ENCODE measurements around the gene DAPK1.

The DAPK1 gene

GRCh38 chr9:87620731-87621322, 123.2 kb downstream of the DAPK1 start:
- no peak overlapping the region for H3K4me3 ChIP-seq (ENCODE audit: low read depth, low read length)
- DNase-seq (ENCODE audit: low read depth): no peak

DNA sequence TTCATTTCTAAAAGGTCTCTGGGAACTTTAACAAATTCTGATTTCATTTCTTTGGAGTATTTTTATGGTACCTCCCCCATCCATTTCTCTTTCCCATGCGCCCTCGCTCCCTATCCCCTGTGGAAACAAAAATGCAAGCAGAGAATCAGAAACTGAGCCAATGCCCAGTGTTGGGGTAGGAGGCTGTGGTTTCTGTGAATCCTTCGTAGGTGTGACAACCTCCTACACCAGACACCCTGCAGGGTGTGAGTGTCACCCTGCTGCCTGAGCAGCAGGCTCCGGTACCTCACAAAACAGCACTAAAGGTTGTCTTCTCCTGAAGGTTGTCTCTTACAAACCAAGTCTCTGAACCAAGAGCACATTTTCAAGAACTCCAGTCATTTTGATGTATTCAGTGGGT, 124.4 kb downstream of the DAPK1 start:
- H3K4me3 ChIP-seq (ENCODE audit: low read depth, low read length): no peak overlapping the region
- DNase-seq (ENCODE audit: low read depth): no peak

- peak; percentile 21 for DNase-seq (ENCODE audit: low read depth)
- no peak overlapping the region for H3K4me3 ChIP-seq (ENCODE audit: low read depth, low read length)
Observed at GRCh38 chr9:87622923-87623322, 125.3 kb downstream of the DAPK1 start.

GRCh38 chr9:87628346-87628745, 130.7 kb downstream of the DAPK1 start:
- H3K4me3 ChIP-seq (ENCODE audit: low read depth, low read length): no peak overlapping the region
- no peak for DNase-seq (ENCODE audit: low read depth)

GRCh38 chr9:87629104-87629503, 131.4 kb downstream of the DAPK1 start:
- DNase-seq (ENCODE audit: low read depth): no peak
- H3K4me3 ChIP-seq (ENCODE audit: low read depth, low read length): no peak overlapping the region

GRCh38 chr9:87630266-87630665, 132.6 kb downstream of the DAPK1 start:
- H3K4me3 ChIP-seq (ENCODE audit: low read depth, low read length): no peak overlapping the region
- DNase-seq (ENCODE audit: low read depth): no peak

DNA sequence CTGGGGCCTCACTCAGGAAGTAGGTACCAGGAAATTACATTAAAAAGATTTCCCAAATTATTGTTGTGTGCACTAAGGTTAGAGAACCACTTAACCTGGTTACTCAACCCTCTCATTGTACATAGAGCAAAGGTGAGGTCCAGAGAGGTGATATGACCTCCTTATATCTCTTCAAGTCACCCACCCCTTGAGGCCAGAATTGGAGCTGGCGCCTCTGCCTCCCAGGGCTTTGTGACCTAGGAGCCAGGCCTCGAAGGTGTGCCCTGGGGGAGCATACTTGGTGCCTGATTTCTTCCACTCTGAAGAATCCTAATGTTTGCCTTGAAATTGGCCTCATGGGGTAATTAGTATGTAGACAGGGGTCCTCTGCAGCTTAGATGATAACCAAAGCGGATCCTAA, 133.2 kb downstream of the DAPK1 start:
- no peak for DNase-seq (ENCODE audit: low read depth)
- no peak overlapping the region for H3K4me3 ChIP-seq (ENCODE audit: low read depth, low read length)

- no peak for DNase-seq (ENCODE audit: low read depth)
- H3K4me3 ChIP-seq (ENCODE audit: low read depth, low read length): no peak overlapping the region
Observed at GRCh38 chr9:87635656-87636501, 138.2 kb downstream of the DAPK1 start.

DNA sequence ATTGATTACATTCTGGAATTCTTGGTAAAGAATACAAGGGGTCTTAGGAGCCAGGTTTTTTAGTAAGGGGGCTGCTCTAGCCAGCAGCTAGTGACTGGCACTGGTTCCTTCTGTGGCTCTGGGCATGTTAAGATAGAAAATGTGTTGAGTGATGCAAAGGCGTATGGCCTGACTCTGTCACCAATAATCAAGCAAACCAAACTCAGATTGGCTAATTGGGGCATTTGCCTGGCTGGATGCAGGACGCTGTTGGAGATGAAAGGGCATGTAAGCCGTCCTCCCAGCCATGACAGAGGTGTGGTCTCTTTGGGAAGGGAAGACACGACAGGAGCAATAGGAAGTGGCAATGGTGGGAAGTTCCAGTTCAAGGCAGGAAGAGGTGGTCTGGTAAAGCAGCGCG, 140.6 kb downstream of the DAPK1 start:
- no peak overlapping the region for H3K4me3 ChIP-seq (ENCODE audit: low read depth, low read length)
- no peak for DNase-seq (ENCODE audit: low read depth)

- no peak overlapping the region for H3K4me3 ChIP-seq (ENCODE audit: low read depth, low read length)
- DNase-seq (ENCODE audit: low read depth): no peak
Observed at GRCh38 chr9:87639949-87640348, 142.3 kb downstream of the DAPK1 start.

GRCh38 chr9:87640385-87640795, 142.7 kb downstream of the DAPK1 start:
- H3K4me3 ChIP-seq (ENCODE audit: low read depth, low read length): no peak overlapping the region
- DNase-seq (ENCODE audit: low read depth): peak; percentile 25

DNA sequence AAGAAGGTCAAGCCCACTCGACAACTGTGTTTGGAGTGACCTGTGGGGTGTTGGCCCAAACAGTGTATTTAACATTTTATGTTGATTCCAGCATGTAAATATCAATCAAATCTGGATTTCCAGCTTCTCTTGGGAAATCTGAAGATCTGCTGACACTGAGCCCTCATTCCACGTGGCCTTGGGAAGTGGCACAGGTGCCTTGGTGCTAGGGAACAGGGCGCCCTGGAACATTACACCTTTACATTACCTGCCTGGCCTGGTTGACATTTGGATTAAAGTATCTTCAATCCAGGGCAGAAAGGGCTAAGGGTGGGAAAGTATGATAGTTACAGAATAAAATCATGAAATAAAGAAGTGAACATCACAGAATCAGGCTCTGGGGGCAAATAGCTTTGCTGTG, 143.4 kb downstream of the DAPK1 start:
- no peak overlapping the region for H3K4me3 ChIP-seq (ENCODE audit: low read depth, low read length)
- DNase-seq (ENCODE audit: low read depth): no peak

- DNase-seq (ENCODE audit: low read depth): no peak
- H3K4me3 ChIP-seq (ENCODE audit: low read depth, low read length): no peak overlapping the region
Observed at GRCh38 chr9:87642330-87643106, 144.9 kb downstream of the DAPK1 start.

- no peak overlapping the region for H3K4me3 ChIP-seq (ENCODE audit: low read depth, low read length)
Observed at GRCh38 chr9:87643107-87643650, 145.5 kb downstream of the DAPK1 start.

GRCh38 chr9:87643778-87644570, 146.3 kb downstream of the DAPK1 start:
- H3K4me3 ChIP-seq (ENCODE audit: low read depth, low read length): no peak overlapping the region
- DNase-seq (ENCODE audit: low read depth): no peak

More at GRCh38 chr9:87643107-87643650, 145.5 kb downstream of the DAPK1 start:
- no peak for DNase-seq (ENCODE audit: low read depth)

- no peak overlapping the region for H3K4me3 ChIP-seq (ENCODE audit: low read depth, low read length)
- no peak for DNase-seq (ENCODE audit: low read depth)
Observed at GRCh38 chr9:87644659-87645058, 147.0 kb downstream of the DAPK1 start.

DNA sequence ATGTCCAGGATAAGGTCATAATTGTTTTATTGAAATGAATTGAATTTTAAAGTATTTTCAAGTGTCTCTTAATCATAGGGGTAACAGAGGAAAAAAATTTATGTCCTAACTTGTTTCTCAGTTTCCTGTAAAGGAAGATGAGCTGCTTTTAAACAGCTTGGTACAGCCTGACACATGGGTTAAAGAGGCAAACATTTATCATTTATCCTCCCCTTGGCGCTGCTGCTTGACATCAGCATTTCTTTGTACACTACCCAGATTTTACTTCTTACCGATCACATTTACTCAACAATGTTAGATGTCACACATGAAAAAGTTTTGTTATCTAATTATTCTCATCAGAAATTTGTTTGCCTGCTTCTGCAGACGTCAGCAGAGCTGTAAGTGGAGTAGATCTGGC, 148.9 kb downstream of the DAPK1 start:
- DNase-seq (ENCODE audit: low read depth): no peak
- no peak overlapping the region for H3K4me3 ChIP-seq (ENCODE audit: low read depth, low read length)

DNA sequence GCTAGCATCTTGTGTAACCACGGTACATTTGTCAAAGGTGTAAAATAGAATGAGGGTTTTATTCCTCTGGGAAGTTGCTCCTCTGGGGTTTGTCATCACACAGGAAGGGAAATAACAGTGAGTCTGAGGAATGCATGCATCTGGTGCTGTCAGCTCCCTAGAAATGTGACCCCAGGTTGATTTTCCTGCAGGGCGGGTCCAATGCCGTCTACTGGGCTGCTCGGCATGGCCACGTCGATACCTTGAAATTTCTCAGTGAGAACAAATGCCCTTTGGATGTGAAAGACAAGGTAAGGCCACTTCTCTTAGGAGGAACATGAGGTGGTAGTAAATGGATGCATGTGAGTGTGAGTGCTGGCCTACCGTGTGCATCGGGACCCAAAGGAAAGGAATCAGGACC, 149.4 kb downstream of the DAPK1 start:
- DNase-seq (ENCODE audit: low read depth): no peak
- no peak overlapping the region for H3K4me3 ChIP-seq (ENCODE audit: low read depth, low read length)

DNA sequence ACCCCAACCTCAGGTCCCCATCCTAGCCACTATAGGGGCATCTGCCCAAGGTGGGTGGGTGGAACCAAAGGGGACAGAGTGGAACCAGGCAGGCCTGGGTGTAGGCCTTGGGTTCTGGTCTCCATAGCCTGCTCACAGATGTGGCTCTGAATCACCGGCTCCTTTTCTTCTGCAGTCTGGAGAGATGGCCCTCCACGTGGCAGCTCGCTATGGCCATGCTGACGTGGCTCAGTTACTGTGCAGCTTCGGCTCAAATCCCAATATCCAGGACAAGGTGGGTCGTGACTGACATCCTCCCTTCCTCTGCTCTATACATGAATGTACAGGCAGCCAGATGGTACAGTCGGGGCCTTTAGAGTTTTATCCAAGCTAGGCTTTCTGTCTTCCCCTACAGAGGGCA, 150.9 kb downstream of the DAPK1 start:
- DNase-seq (ENCODE audit: low read depth): no peak
- H3K4me3 ChIP-seq (ENCODE audit: low read depth, low read length): no peak overlapping the region

All from skeletal muscle cell (primary cell).